ENCODE data around the gene MON1A.

Gene MON1A

DNA sequence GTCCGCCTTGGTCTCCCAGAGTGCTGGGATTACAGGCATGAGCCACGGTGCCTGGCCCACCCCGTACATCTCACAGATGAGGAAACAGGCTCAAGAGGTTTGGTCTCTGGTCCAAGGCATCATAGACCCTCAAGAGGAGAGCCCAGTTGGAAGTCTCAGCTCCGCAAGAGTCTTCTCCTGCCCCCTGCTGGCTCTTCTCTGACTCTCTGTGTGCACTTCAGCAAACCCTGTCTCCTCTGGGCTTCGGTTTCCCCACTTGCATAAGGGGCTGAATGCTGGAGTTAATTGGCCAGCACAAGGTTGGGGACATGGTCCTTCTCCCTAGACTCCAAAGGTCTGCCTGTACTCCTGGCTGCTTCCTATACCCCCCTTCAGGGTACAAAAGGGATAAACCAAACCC is 29.8 kb downstream of the MON1A start:
- Histone ChIP-seq H3K27ac (peak overlapping the region in 14 of 21 experiments; percentile 3 to 91 (median 79)), H3K4me3 (peak overlapping the region in 1 of 7 experiments; percentile 36)

DNA sequence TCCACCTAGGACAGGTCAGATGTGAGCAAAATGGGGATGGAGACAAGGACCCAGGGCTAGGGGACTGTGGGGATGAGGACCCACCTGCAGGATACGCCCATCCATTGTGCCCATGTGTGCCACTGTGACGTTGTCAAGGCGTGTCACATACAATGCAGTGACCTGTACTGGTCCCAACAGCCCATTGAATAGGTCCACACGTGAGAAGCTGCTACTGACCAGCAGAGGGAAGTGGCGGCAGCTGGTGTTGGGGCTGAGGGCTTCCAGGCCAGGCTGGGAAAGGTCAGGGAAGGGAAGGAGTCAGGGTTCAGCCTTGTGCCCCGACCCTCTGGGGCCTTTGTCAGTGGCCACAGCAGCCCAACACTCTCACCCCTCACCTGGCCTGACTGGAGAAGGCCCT is 30.6 kb downstream of the MON1A start:
- H3K4me3 ChIP-seq = no peak overlapping the region

DNA sequence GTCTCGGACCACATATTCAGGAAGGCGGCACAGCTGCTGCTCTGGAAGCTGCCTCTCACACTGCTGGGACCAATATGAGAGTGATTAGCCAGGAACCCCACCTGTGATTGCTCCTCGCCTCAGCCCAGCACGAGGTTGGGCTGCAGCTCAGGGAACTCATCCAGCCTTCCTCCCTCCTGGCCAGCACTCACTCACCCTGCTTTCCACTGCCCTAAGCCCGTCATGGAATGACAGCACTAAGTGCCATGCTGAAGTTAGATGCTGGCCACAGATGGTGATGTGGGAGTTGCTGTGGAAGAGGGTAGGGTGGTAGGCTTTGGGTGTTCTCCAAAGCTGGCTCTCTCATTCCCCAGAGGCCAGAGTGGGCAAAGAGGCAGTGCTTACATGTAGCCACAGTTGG is 33.3 kb downstream of the MON1A start:
- H3K4me3 ChIP-seq = no peak overlapping the region
- no peak overlapping the region for H3K27ac ChIP-seq

More for the DNA sequence above, 30.6 kb downstream of the MON1A start:
- H3K27ac ChIP-seq = peak overlapping the region in 3 of 21 experiments; percentile 18 to 28 (median 23)

DNA sequence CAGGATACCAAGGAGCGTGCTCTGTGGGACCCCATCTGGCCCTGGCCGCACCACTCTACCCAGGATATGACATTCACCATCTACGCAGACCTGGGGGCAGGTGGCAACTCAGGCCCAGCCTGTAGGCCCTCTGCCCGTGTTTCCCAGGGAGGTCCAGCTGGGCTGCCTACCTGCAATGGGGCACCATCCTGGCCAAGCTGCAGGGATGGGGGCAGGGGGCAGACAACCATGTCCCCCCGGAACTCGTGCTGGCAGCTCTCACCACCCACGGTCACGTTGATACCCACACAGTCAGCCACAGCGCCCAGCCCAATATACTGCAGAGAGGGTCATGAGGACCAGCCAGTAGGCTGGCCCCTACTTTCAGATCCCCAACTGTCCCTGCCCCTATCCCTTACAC is 33.8 kb downstream of the MON1A start:
- Histone ChIP-seq H3K4me3 (no peak overlapping the region), H3K27ac (no peak overlapping the region)

DNA sequence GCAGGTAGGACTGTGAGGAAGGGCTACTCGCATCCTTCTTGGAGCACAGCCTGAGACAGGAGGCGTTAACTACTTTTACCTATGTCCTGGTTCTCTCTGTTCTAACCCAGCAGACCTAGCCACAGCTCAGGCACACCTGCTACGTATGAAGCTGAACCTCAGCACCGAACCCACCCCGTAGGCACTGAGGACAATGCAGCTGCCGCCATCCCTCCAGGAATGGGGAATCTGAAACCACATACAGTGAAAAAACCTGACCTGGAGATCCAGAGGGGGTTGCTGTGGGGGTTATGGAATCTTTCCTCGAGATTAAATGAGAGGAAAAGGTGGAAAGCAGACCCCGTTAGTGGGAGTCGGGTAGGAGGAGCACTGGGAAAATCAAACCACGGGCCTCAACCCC is 40.3 kb downstream of the MON1A start:
- no peak overlapping the region for H3K27ac ChIP-seq
- H3K4me3 ChIP-seq = no peak overlapping the region

DNA sequence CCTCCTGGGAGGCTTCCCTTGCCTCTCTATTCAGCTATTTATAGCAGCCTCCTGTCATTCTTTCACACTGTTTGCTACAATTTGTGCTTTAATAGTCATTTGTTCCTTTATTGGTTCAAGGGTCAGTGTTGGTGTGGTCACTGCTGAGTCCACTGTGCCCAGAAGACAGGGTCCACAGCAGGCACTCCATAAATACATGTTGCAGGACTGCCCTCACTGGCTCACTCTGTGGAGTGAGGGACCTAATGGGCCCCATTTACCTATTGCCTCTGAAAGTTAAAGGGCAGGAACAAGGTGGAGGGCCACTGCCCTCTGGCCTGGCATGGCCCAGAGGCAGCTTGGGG is 42.7 kb downstream of the MON1A start:
- H3K4me3 ChIP-seq = no peak overlapping the region
- H3K27ac ChIP-seq = no peak overlapping the region

DNA sequence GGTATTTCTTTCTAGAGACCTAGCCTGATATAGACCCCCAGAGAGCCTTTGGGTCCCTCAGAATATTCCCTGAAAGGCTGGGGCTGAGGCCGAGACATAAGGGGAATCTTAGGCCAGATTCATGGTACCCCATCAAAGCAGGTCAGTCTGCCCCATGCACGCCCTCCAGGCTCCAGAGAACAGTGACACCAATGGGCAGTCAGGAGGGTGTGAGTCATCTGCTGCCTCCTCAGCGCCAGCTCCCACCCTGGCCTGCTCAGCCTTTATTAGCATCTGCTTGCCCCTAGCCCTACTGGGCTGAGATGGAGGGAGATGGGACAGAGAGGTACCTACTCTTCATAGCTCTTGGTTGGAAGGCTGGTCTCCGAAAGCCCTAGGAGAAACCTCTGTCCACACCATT is 45.6 kb downstream of the MON1A start:
- no peak overlapping the region for H3K27ac ChIP-seq
- no peak overlapping the region for H3K4me3 ChIP-seq

DNA sequence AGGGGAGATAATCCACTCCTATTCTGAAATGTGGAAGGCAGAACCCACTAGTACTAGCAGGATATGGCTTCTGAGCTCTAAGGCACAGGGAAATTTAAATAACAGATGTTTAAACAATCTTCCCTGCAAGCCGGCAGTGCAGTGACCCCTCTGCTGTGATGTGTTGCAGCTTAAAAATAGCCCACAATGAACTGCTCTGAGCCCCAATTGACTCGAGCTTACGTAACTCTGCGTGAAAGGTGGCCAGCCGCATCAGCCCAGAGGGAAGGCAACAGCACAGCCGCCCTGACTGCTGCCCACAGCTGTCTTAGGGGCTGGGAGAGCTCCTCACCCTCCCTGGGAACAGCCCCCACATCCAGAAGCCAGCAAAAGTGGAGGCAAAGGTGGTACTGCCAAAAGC is 47.4 kb downstream of the MON1A start:
- no peak overlapping the region for H3K4me3 ChIP-seq
- H3K27ac ChIP-seq = no peak overlapping the region

DNA sequence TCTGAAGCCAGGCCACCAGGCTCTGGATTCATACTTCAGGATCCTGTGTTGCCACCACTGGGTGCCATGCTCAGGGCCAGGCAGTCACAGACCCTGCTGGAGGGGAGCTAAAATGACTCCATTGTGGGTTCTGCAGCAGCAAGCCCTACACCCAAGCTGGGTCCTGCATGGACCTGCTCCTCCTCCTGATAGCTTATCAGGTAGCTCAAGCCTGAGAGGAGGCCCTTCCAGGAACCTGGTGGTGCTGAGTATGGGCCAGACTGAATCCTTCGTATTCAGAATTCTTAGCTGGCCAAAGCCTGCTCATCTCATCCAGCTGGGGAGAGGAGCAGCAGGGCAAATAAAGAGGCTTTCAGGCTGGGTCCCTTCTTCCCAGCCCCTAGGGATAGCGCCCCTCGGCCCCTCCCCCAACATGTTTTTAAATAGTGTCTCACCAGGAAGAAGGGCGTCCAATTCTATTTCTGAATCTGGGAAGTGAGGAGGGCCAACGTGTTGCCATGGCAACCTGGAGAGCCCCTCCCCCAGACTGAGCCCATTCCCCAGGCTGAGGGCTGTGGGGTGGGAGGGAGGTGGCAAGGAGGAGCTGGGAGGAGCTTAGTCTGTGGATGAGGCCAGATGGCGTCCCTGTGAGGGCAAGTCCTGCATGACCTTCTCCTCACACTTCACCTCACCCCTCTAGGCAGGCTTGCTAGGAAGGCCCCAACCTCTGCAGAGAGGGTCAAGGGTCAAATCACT is 48.9 kb downstream of the MON1A start:
- no peak overlapping the region for H3K4me3 ChIP-seq
- H3K27ac ChIP-seq = no peak overlapping the region

DNA sequence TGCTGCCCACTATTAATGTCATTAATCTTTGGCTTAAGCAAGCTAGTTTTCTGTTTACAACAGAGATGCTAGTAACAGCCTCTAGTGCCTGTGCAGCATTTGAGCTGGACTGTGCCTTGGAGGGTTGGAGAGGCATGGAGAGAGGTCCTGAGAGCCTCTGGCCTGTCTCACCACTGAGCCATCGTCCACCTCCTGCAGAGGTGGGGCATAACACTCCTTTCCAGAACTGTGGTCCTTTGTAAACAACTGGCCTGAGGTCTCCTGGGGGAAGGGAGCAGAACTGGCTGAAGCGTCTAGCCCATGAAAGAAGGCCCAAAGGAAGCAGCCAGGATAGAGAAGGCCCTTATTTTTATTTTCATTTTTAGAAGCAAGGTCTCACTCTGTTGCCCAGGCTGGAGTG is 49.9 kb downstream of the MON1A start:
- Histone ChIP-seq H3K4me3 (no peak overlapping the region), H3K27ac (no peak overlapping the region)

DNA sequence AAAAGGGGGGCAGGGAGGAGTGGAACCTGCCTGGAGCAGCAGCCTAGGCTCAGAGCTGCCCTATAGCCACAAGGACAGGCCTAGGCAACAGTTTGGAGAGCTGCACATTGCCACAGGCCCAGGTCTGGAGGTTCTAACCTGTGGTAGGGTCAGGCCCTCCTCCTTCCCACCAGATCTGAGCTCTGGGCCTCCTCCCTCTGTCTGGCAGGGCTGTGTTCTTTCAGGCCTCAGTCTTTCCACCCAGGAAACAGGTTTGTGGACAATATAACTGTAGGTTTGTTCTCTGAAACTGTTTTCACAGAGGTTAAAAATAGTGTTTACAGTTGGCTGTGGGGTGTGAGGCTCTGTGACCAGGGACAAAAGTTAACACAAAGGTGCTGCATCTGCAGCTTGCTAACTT is 50.9 kb downstream of the MON1A start:
- no peak overlapping the region for H3K4me3 ChIP-seq
- H3K27ac ChIP-seq = no peak overlapping the region

DNA sequence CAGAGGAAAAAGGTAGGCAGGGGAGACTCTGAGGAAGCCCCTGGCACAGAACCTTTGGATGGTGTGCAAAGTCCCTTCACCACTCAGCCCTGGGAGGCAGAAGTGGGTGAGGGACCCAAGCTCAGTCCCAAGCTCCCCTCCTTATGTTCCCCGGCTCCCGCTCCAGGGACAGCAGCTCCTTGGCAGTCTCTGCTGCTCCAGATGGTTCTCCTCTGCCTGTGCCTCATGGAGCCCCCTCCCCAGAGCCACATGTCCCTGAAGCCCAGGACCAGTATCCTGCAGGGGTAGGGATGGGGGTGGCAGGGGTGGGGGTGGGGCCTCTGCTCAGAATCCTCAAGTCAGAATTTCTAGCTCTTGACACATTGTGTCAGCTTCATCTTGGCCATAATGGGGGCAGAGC is 51.9 kb downstream of the MON1A start:
- Histone ChIP-seq H3K4me3 (no peak overlapping the region), H3K27ac (no peak overlapping the region)

DNA sequence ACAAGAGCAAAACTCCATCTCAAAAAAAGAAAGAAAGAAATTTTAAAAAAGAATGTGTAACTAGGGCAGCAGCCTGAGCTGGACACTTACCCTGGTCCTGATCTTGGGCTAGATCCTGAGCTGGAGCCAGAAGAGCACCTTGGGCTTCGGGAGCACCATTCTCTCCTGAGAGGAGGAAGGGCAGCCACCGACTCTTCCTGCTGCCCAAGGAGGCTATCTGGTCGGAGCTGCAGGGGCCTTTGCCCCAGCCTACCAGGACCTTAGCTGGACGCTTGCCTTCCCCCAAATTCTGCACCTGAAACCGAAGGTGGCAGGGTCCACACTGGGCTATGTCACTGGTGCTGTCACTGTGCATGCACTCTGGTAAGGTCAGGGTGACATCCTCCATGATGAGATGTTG is 53.0 kb downstream of the MON1A start:
- H3K27ac ChIP-seq = no peak overlapping the region
- no peak overlapping the region for H3K4me3 ChIP-seq

DNA sequence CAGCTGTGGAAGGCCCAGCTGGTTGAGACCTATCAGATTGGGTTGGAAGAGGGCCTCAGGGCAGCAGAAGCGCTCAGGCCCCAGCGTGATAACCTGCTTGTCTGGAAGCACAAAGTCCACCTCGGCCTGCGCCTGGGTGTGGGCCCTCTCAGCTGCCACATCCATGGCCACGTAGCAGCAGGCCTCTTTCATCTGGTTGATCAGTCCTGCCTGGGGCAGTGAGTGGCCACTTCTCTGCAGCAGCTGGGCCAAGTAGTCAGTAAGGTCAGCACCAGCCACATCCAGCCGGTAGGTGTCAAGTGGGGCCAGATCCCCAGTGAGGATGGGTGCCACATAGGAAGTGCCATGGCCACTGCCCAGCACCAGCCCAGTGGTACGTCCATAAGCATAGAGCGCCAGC is 56.0 kb downstream of the MON1A start:
- H3K4me3 ChIP-seq = no peak overlapping the region
- H3K27ac ChIP-seq = no peak overlapping the region

DNA sequence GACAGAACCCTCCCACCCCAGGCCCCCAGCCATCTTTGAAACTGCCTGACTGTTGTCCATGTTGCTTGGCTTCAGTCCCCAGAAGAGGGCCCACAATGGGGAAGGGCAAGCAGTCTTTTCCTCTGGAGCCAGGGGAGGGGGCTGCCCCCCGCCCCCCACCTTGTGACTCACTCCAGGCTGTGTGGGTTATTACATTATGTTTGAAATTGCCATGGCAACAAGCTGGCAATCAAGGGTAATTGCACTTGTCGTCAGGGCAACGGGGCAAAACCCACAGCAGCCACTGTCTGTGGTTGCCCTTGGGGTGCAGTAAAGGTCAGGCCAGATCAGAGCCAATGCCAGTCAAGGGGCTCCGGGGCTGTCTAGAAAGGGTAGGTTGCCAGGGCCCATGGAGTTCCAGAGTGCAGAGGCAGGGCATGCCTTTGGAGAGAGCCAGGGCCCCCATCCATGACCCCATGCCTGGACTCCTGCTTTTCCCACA is 56.8 kb downstream of the MON1A start:
- Histone ChIP-seq H3K27ac (no peak overlapping the region), H3K4me3 (no peak overlapping the region)

DNA sequence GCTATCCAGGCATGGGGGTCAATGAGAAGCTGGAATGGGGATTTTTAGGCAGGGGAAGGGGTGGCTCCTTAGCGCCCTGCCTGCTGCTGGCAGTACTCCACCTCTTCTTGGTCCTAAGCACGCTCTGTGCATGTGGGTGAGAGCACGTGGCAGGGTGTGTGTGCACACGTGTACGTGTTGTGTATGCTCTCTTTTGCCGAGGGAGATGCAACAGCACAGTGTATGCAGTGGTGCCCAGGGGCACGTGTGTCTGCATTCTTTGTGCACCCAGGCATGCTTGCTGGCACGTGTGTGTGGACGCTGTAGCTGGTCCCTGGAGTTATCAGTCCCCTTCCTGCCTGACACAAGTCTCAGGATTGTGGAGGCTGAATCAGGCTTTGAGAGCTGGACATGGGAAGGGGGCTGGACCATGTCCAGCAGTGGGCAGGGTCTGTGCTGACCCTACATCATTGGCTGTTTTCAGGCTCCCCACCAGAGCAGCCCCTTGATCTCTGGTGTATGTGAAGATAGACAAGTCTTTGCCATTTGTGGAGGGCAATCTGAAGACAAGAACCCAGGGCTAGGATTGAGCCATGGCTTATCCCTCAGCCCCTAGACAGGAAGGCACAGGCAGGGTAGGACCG is 58.0 kb downstream of the MON1A start:
- no peak overlapping the region for H3K27ac ChIP-seq
- no peak overlapping the region for H3K4me3 ChIP-seq

DNA sequence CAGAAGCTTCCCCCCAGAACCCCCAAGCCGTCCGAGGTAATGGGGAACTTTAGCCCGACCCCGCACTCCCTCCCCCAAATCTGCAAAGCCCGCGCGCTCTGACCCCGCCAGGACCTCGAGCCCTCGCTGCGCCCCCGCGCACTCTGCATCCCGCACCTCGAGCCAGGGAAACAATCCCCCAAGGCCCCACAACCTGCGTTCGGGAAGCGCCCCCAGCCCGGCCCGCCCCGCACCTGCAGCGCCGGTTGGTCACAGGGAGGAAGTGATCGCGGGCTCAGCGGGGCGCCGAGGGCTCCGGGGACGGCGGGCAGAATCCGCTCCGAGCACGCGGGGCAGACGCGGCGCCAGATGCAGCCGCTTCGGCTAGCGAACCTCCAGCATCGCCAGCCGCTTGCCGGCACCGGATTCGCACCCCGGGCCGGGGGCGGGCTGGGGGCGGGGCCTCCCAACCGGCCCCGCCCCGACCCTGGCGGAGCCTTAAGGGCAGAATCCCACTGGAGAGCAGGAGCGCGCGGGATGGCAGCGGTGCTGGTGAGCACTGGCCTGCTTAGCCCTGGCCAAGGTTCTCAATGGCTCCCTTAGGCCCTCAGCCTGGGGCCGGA is 60.0 kb downstream of the MON1A start, which contains the start of gene CAMKV:
TSS of gene CAMKV (minus strand) at position 382 of the 602 bp plus-strand sequence. CDS start 7,518 bp downstream, outside the sequence.
- peak within 1 kb of the TSS; percentile 5 to 38 (median 25) for H3K4me3 ChIP-seq
- H3K27ac ChIP-seq = no peak within 1 kb of the TSS

DNA sequence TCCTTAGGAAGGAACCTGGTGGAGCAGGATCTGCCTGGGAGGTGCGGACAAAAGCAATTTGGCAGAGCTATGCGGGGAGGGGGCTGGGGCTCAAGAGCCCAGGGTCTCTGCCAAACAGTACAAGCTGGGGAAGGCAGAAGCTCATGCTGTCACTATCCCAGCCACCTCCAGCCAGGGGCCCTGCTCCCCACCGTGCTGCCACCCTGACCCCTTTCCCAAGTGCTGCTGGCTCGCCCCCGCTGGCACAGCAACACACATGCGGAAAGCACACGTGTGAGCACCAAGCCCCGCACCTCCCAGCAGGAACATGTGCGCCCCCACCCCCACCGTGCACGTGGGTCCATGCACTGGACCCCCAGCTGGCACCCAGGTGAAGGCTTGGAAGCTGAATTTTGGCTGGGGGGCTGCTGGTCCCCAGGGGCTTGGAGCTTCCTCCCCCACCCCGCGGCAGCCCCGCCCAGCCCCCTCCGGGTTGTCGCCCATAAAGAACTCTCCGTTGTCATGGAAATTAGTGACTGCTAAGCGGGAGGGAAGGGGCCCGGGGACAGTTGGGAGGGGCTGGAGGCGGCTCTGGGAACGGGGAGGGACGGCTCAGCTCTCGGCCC is 60.6 kb downstream of the MON1A start:
- H3K4me3 ChIP-seq = peak overlapping the region in 4 of 7 experiments; percentile 13 to 38 (median 26)
- no peak overlapping the region for H3K27ac ChIP-seq

DNA sequence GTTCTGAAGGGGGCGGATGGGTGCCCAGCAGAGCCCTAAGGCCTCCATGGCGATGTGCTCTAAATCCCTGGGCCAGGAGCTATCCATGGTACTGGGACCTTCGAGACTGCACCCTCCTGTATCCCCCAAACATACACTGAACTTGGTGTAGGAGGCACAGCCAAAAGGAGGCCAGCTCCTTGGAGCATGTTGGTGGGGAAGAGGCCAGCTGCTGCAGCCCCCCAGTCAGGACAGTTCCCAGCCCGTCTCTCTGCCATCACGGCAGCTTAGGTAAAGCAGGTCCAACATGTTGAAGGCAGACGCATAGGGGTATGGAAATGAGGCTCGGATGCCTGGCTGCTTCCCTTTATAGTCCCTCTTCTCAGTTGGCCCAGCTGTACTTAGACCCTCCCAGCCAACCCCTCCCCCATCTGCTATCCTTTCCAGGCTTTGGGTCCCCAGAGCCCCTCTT is 61.7 kb downstream of the MON1A start:
- H3K4me3 ChIP-seq = no peak overlapping the region
- no peak overlapping the region for H3K27ac ChIP-seq

DNA sequence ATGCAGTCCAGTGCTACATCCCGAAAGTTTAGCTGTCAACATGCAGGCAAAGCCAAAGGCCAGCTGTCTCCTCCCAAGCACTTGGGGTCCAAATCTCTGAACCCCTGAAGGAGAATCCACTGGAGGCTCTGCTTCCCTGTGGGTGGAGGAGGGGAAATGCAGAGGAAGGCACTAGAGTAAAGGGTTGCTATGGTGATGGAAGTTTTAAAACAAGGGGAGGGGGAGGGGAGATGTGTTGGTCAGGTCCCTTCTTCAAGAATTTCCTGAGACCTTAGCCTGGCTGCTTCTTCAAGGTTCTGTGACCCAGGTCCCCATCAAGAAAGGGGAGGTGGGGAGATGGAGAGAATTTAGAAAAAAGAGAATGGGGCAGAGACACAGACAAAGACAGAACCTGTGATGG is 62.2 kb downstream of the MON1A start:
- no peak overlapping the region for H3K27ac ChIP-seq
- no peak overlapping the region for H3K4me3 ChIP-seq
